Activated CD4-positive, CD25-positive, alpha-beta regulatory T cell treated with anti-CD3 and anti-CD28 coated beads, Interleukin-2, amount 50 U/mL, for 72 hours (primary cell): ENCODE results near the gene GNB2.
"Not testable (repeated sequence)": the region's sequence is repeated elsewhere in the genome, so short reads cannot be mapped to it uniquely, and the experiment has no call there.

Source experiments
- DNase-seq: peaks from one replicate; pipeline ENCODE4 v3.0.0; 2021

Gene GNB2

DNA sequence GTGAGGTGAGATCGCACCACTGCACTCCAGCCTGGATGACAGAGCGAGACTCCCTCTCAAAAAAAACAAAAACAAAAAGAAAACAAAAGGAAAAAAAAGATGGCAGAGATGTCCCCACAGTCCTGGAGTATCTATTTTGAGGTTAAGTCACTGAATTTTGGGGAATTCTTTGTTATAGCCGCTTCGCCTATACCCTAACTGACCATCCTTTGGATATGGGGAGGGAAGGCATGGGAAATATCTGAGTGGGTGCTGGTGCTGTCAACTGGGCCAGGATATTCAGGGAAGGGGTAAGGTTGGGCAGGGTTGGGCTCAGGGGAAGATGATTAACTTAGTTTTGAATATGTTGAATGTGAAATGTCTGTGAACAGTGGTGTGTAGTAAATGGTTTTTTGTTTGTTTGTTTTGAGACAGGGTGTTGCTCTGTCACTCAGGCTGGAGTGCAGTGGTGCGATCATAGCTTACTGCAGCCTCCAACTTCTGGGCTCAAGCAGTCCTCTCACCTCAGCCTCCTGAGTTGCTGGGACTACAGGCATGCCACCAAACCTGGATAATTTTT, 8.3 kb upstream of the GNB2 start:
- no peak for DNase-seq

DNA sequence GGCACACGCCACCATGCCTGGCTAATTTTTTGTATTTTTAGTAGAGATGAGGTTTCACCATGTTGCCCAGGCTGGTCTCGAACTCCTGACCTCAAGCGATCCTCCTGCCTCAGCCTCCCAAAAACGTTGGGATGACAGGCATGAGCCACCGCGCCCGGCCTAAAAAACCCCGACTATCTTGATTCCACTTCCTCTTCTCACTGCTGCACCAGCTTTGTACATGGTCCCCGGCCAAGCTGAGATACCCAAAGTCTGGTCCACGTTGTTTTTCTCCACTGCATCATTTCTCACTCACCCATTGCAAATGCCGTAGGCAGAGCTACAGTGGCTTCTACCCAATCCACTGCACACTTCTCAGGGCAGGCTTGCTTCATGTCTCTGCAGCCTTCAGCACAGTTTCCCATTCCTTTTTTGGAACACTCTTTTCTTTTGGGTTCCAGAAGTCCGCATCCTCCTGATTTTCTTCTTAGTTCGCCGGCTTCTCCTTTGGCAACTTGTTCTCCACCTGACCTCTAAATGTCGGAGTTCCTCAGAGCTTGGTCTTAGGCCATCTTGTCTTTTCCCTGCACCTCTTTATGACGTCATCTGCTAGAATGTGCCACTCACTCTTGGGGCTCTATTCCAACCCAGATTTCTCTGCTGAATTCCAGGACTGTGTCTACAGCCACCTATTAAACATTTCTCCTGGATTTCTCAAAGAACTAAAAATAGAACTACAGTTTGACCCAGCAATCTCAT, 6.0 kb upstream of the GNB2 start:
- no peak for DNase-seq

DNA sequence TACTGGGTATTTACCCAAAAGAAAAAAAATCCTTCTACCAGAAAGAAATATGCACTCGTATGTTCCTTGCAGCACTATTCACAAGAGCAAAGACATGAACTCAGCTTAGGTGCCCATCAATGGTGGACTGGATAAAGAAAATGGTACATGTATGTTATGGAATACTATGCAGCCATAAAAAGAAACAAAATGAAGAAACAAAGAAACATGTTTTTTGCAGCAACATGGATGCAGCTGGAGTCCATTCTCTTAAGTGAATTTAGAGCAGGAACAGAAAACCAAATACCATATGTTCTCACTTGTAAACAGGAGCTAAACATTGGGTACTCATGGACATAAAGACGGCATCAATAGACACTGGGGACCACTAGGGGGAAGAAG, 5.5 kb upstream of the GNB2 start:
- no peak for DNase-seq

DNA sequence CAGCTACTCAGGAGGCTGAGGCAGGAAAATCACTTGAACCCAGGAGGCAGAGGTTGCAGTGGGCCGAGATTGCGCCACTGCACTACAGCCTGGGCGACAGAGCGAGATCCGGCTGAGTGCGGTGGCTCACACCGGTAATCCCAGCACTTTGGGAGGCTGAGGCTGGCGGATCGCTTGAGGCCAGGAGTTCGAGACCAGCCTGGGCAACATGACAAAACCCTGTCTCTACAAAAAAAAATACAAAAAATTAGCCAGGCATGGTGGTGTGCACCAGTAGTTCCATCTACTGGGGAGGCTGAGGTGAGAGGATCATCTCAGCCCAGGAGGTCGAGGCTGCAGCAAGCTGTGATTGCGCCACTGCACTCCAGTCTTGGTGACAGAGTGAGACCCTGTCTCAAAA, 4.4 kb upstream of the GNB2 start:
- DNase-seq, result not testable (repeated sequence)

DNA sequence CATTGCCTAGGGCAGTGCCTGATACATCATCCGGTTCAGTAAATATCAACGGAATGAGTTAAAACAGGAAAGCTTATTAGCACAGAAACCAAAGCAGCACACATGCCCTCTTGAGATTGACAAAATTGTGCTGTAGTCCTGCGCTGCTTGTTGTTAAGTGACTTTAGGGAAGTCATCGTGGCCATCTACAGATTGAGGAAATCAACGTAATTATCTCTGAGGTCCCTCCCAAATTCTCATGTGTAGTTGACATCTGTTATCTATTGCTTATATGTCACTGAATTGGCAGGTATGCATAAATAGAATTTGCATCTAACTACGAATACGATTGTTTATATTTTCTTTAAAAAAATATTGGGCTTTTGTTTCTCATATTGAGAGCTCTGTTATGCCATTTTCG, 3.5 kb upstream of the GNB2 start:
- DNase-seq, result no peak

DNA sequence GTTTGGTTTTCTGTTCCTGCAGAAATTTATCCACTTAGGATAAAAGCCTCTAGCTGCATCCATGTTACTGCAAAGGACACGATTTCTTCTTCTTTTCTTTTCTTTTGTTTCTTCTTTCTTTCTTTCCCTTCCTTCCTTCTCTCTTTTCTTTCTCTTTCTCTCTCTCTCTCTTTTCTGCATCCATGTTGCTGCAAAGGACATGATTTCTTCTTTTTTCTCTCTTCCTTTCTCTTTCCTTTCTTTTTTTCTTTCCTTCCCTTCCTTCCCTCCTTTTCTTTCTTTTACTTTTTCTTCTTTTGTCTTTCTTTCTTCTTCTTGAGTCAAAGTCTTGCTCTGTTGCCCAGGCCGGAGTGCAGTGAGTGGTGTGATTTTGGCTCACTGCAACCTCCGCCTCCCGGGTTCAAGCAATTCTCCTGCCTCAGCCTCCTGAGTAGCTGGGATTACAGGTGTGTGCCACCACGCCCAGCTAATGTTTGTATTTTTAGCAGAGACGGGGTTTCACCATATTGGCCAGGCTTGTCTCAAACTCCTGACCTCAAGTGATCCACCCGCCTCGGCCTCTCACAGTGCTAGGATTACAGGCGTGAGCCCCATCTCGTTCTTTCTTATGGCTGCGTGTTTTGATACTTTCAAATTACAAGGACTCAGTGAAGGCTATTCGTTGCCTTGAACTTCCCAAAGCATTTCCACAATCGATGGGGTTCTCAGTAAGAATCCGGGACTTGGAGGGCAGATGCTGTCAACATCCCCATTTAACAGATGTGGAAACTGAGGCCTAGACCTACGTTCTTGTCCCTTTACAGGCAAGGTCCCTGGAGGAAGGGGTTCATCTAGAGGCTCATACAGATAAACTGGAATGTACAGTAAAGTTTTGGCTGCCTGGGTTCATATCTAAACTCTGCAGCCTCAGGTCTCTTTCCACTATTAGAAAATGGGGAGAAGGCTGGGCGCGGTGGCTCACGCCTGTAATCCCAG, 1.9 kb upstream of the GNB2 start:
- no peak for DNase-seq

DNA sequence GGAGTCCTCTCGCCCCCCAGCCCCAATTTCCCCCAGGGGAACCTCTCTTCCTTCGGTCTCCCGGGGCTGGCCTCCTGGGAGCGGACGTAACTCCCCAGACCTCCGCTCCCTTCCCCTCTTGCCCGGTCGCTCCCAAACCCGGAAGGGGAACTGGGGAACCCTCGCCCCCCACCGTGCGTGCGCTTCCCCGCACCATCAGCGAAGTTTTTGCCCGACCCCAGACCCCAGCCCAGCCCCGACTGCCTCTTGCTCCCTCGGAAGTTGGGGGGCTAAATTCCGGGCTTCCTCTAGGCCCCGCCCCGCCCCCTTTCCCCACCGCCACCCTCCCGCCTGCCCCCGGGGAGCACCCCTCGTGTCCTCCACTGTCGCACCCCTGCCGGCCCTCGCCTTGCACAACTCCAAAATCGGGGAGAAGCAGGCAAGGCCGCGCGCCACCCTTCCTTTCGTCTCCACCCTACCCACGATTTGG, 436 bp downstream of the GNB2 start:
- DNase-seq, result peak; percentile 50

DNA sequence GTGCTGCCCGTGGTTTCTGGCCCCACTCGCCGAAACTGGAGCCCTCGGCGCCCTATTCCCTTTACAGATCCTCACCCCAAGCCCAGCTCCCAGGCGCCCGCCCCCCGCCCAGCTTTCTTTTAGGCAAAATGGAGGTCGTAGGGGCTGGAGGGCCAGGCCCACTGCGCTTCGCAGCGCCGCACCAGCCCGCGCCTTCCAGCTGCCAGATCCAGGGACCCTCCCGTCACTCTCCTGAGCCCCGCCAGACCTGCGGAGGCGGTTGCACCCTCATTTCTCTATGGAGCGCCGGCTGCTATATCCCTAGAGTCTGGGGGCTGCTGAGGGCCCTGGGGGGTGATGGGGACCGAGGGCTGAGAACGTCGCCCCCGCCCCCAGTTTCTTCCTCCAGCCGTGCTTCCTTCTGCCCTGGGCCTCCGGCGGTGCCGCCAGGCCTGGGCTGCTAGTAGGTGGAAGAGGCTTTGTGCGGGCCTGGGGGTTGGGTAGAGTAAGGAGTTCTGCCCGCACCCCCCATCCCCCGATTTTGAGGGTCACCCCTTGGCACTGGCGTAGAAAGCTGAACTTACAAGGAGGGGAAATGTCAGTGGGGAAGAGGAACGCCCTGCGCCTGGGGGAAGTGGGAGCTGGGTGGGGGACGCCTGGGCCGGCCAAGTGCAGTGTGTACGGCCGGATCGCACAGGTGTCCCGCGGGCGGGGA, 1.0 kb downstream of the GNB2 start:
- peak; percentile 46 for DNase-seq

DNA sequence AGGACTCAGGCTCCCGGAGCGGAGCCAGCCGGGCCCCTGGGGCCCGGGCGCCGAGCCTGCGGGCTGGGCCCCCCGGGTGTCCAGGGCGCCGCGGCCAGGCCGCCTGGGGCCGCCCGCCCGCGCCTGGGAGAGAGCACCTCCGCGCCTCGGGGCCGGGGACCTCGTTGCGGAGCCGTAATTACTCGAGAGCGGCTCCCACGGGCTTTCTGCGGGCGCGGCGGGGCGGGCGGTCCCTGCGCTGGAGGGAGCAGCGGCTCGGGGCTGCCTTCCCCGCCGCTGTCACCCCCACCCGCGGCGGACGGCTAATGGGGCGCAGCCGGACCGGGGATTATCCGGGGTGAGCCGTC, 1.5 kb downstream of the GNB2 start:
- peak; percentile 51 for DNase-seq

DNA sequence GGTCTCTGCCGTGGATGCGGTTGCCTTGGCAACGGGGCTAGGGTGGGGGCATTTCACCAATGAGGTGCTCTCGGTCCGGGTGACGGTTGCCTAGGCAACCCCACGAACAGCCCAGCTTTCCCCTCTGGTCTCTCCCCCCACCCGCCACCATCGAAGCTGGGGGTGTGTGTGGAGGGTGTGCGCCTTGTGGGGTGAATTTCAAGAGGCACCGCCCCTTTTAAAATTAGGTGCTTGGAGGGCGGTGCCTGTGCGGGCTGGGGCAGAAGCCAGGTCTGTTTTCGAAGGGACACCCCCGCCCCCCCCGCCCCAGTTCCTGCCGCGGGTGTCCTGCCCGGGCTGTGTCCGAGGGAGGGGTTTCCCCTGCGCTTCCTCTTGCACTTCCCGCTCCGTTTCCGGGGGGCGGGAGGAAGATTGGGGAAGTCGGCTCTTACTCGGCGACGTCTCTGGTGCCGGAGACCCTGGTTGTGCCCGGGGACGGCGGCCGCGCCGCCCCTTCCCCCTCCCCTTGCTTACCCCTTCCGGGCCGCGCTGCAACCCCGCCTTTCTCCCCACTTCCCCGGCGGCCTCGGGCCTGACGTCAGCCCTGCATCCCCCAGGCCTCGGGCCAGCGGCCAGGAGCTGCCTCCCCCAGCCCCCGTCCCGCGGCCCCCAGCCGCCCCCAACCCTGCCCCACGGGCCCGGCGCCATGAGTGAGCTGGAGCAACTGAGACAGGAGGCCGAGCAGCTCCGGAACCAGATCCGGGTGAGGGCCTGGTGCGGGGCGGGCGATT, 2.2 kb downstream of the GNB2 start:
- peak; percentile 76 for DNase-seq

DNA sequence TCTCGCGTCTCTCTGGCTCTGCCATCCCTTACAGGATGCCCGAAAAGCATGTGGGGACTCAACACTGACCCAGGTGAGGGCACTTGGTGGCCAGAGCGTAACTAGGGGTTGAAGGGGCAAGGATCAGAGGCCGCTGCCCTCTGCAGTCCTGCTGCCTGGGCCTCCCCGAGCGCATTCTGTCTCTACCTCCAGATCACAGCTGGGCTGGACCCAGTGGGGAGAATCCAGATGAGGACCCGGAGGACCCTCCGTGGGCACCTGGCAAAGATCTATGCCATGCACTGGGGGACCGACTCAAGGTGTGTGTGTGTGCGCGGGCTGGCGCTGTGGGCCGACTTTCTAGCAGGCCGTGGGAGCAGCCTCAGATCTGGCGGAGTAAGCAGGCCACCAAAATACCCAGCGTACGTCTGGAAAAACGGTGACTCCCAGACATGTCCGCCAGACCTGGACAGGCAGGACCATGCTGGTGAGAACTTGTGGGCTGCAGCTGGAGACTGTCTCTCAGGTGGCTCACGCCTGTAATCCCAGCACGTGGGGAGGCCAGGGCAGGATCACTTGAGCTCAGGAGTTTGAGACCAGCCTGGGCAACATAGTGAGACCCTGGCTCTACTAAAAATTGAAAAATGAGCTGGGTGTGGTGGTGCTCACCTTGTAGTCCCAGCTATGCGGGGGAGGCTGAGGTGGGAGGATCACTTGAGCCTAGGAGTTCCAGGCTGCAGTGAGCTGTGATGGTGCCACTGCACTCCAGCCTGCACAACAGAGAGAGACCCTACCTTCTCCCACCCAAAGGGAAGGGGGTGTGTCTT, 3.2 kb downstream of the GNB2 start:
- DNase-seq, result no peak

DNA sequence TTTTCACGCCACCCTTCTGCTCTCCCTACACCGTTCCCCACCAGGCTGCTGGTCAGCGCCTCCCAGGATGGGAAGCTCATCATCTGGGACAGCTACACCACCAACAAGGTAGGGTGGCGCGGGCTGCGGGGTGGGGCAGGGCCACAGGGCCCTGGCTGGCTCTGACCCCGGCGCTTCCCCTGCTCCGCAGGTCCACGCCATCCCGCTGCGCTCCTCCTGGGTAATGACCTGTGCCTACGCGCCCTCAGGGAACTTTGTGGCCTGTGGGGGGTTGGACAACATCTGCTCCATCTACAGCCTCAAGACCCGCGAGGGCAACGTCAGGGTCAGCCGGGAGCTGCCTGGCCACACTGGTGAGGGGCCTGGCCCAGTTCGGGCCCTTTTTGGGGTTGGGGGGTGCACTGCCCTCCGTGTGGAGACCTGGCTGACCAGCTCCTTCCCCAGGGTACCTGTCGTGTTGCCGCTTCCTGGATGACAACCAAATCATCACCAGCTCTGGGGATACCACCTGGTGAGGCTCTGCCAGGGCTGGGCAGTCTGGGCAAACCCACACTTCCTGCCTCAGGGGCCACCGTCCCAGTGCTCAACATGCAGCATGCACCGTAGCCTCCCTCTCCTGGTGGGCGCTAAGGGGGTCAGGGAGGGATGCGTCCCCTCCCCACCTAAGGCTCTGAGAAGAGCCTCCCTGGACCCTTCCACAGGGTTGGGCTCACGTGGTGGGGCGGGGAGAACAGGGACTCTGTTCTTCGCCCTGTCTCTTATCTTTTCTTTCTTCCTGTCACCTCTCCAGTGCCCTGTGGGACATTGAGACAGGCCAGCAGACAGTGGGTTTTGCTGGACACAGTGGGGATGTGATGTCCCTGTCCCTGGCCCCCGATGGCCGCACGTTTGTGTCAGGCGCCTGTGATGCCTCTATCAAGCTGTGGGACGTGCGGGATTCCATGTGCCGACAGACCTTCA, 4.0 kb downstream of the GNB2 start:
- DNase-seq, result no peak

DNA sequence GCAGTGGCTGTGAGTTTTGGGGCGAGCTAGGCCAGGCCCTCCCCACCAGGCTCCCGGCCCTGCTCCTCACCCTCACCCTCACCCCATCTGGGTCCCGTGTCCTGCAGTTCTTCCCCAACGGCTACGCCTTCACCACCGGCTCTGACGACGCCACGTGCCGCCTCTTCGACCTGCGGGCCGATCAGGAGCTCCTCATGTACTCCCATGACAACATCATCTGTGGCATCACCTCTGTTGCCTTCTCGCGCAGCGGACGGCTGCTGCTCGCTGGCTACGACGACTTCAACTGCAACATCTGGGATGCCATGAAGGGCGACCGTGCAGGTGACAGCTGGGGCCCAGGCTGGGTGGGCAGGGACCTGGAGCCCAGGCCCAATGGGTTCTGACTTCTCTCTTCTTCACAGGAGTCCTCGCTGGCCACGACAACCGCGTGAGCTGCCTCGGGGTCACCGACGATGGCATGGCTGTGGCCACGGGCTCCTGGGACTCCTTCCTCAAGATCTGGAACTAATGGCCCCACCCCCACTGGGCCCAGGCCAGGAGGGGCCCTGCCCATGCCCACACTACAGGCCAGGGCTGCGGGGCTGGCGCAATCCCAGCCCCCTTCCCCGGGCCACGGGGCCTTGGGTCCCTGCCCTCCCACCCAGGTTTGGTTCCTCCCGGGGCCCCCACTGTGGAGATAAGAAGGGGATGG, 4.9 kb downstream of the GNB2 start:
- DNase-seq, result no peak

DNA sequence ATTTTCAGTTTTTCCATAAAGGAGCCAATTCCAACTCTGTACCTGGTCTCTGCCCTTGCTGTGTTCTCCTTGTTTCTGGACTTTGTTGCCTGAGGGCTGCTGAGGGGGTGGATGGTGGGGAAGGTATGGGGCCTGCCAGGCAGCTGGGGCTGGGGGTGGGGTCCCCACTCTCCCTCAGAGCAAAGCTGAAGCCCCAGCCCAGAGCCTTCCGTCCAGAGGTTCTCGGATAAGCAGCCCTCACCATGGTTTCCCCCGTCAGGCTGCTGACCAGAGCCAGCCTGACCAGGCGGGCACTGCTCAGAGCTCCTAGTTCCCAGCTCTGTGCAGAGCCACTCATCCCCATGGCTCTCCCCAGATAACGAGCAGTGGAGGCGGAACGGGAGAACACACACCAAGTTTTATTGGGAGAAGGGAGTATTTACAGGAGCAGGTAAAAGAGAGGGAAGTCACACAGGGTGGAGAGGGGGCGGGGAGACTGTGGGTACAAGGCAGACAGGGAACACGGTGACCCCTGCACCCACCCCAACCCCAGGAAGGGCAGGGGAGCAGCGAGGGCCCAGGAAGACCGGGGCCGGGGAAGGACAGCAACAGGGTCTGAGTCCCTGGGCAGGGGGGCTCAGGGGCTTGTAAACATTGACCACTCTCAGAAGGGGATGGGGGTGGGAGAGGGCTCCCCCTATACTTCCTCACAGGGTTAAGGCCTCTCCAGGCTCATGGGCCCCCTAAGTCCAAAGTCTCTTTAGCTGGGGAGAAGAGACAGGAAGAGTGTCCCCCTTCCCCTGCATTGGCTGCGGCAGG, 5.8 kb downstream of the GNB2 start:
- no peak for DNase-seq

DNA sequence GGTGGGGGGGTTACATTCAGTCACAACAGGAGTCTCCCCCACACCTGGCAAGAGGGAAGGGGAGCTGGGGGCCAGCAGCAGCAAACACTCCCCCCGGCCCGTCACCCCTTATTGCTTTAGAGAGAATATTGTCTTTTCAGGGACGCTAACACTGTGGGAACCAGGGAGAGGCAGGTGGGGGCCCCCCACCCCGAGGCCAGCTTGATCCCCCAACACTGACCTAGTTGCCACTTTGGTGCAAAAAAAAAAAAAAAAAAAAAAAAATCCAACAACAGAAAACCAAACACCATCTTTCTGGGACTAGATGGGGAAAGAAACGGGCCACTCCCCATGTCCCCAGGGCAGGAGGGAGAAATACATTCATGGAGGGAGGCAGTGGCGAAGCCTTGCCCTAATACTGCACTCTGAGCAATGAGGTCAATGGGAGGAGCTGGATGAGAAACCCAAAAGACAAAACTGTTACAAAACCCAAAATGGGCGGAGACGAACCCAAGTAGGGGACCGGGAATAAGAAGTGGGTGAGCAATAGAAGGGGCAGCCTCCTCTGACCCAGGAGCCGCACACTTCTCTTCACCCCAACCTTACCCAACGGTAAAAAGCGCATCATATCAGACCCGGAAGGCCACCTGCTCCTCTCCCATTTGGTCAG, 6.5 kb downstream of the GNB2 start:
- DNase-seq, result no peak

DNA sequence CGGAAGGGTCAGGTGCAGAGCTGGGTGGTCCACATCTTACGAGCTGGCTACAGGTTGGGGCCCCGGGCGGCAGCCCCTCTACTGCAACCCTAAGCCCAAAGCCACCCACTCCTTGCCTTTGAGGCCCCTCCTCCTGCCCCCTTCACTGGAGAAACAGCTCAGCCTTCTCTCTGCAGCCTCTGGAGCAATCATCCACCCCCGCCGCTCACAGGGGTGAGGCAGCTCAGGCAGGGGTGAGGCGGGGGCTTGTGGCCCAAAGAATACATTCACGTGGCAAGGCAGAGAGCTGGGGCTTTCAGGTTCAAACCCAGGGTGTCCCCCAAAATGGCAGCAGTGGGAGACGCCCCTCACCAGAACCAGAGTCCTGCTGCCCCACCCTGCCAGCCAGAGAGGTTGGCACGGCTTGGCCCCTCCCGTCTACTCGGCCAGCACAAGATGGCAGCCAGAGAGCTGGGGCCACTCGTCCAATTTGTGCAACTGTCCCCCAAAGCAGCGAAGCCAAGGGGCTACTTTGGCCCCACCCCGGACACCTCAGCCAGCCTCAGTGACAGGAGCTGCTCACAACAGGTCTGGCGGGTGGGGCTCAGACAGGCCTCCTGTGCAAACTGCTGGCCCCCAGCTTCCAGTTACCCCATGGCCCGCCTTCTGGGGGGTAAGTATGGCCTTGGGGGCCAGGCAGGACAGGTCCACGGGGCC, 7.2 kb downstream of the GNB2 start:
- no peak for DNase-seq

DNA sequence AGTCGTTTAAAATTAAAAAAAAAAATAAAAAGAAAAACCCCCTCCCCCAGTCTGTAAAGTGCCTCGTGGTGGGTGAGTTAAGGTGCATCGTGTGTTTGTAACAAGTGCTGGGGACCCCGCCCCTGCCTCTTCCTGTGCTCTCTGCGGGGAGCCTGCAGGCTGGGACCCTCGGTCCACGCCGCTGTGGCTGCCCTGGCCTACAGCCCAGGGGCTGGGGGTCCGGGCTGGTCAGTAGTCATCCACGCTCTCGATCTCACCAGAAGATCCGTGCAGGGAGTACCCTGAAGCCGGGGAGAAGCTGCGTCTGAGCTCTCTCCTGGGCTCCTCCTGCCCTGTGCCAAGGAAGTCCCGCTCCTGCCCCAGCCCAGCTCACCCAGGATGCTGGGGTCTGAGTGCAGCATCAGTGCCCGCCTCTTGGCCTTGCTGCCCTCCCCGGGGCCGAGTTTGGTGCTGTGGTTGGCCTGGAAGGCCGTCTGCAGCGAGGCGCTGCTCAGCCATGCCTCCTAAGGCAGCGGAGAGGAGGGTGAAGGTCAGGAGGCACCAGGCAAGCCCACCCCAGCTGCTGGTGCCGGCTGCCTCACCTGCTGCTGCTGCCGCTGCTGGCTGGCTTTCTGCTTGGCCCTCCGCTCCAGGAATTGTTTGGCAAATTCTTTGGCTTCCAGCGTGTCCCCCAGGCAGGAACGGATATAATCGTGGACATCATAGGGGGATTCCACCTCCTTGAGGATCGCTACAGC, 8.1 kb downstream of the GNB2 start:
- DNase-seq, result no peak
